ENCODE data around the gene FXYD2.

- TF ChIP-seq, protein P1, sequence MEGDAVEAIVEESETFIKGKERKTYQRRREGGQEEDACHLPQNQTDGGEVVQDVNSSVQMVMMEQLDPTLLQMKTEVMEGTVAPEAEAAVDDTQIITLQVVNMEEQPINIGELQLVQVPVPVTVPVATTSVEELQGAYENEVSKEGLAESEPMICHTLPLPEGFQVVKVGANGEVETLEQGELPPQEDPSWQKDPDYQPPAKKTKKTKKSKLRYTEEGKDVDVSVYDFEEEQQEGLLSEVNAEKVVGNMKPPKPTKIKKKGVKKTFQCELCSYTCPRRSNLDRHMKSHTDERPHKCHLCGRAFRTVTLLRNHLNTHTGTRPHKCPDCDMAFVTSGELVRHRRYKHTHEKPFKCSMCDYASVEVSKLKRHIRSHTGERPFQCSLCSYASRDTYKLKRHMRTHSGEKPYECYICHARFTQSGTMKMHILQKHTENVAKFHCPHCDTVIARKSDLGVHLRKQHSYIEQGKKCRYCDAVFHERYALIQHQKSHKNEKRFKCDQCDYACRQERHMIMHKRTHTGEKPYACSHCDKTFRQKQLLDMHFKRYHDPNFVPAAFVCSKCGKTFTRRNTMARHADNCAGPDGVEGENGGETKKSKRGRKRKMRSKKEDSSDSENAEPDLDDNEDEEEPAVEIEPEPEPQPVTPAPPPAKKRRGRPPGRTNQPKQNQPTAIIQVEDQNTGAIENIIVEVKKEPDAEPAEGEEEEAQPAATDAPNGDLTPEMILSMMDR (conservative IDR thresholded peaks at IDR 0.05; ENCODE audit: low read depth, low read length), result no peak
- no peak for TF ChIP-seq MAFK (IDR thresholded peaks at IDR 0.05; ENCODE audit: low read depth, low read length)
- TF ChIP-seq MAZ (IDR thresholded peaks at IDR 0.05; ENCODE audit: borderline replicate concordance, low read depth, low read length), result no peak
These were observed 34.5 kb upstream of the FXYD2 start for GRCh38 chr11:117859061-117859460.

Data from IMR-90 (cell line).